GM18861 (cell line): ENCODE measurements around the gene LYZL2.
"Not testable (repeated sequence)": the region's sequence is repeated elsewhere in the genome, so short reads cannot be mapped to it uniquely, and the experiment has no call there.

Source experiments
- ATAC-seq: cut with Tn5 transposase; IDR thresholded peaks from one replicate; pipeline ENCODE4 v1.9.1; 2021; ENCODE audit not compliant: unreplicated experiment

Gene LYZL2

DNA sequence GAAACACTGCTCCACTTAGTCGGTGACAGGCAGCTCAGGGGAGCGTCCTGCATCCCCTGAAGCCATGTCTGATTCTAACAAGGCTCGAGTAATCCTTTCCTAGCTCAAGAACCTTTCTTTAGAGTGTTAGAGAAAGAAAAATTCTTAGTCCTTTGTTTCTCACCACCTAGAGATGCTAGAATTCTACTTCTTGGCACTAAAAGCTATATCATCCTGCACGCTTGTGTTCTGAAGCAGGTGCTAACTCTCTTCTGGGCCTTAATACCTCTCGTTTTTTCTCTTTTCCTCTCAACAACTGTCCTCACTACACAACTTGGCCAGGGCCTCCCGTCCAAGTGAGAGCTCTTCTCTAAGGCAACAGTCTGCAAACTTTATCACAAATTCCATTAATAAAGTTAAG lies at the start of gene LYZL2:
Gene LYZL2 (minus strand): TSS at position 101 of the 400 bp plus-strand sequence. CDS start 2,838 bp downstream, outside the sequence.
- no peak for ATAC-seq

- not testable (repeated sequence) for ATAC-seq
Measured at GRCh38 chr10:30677616-30678015, 48.1 kb upstream of the LYZL2 start.

- ATAC-seq: not testable (repeated sequence)
Measured at GRCh38 chr10:30677146-30677545, 47.6 kb upstream of the LYZL2 start.

GRCh38 chr10:30675791-30676718 lies 46.5 kb upstream of the LYZL2 start:
- no peak for ATAC-seq

GRCh38 chr10:30674796-30675195 lies 45.2 kb upstream of the LYZL2 start:
- ATAC-seq: no peak

GRCh38 chr10:30673262-30673661 lies 43.7 kb upstream of the LYZL2 start:
- ATAC-seq: not testable (repeated sequence)

DNA sequence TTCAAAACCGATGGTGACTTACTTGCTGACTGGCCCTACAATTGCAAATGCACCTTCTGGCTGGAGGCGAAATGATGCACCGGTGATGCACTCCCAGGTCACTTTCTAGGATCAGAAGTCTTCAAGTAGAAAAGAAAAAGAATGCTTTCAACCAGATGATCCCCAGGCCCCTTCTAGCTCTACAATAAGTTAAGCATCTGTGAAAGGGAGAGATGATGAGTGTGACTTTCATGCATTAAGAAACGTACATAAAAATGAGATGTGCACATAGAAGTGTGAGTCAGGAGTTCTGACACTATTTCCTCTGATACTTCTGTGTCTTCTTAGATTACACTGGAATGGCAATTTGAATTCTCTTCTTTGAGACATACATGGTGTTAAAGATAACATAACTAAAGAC lies 42.8 kb upstream of the LYZL2 start:
- ATAC-seq: not testable (repeated sequence)

DNA sequence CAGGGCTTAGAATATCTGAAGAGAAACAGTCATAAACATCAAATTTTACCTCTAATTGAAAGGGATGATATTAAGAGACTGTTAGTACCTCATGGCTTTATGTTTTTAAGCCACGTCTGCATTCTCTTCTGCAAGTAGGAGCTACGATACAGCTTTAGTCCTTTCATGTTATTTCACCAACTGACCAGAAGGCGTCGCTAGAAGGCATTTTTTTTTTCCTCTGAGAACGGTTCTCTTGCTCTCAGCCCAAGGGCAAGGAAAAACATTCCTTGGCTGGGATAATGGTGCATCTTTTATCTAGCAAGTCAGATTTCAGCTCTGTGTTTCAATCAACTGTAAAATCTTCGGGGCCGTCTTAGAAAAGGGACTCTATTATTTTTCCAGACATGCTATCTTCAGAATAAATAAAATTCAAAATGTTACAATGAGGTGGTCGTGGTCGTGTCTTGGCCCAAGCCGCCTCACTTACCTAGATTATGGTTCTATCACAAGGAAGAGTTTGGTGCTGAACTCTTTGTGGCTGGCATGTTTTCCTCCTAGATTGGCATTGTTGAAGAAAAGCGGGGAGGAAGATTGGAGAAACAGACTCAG lies 41.6 kb upstream of the LYZL2 start:
- ATAC-seq: no peak

GRCh38 chr10:30667982-30668381 lies 38.4 kb upstream of the LYZL2 start:
- ATAC-seq: not testable (repeated sequence)

GRCh38 chr10:30663403-30663802 lies 33.9 kb upstream of the LYZL2 start:
- peak; percentile 89 for ATAC-seq

- no peak for ATAC-seq
Measured at GRCh38 chr10:30662814-30663213, 33.3 kb upstream of the LYZL2 start.

GRCh38 chr10:30660314-30660713 lies 30.8 kb upstream of the LYZL2 start:
- ATAC-seq: not testable (repeated sequence)

GRCh38 chr10:30656233-30656632 lies 26.7 kb upstream of the LYZL2 start:
- ATAC-seq: no peak

GRCh38 chr10:30655001-30655400 lies 25.4 kb upstream of the LYZL2 start:
- ATAC-seq: not testable (repeated sequence)

DNA sequence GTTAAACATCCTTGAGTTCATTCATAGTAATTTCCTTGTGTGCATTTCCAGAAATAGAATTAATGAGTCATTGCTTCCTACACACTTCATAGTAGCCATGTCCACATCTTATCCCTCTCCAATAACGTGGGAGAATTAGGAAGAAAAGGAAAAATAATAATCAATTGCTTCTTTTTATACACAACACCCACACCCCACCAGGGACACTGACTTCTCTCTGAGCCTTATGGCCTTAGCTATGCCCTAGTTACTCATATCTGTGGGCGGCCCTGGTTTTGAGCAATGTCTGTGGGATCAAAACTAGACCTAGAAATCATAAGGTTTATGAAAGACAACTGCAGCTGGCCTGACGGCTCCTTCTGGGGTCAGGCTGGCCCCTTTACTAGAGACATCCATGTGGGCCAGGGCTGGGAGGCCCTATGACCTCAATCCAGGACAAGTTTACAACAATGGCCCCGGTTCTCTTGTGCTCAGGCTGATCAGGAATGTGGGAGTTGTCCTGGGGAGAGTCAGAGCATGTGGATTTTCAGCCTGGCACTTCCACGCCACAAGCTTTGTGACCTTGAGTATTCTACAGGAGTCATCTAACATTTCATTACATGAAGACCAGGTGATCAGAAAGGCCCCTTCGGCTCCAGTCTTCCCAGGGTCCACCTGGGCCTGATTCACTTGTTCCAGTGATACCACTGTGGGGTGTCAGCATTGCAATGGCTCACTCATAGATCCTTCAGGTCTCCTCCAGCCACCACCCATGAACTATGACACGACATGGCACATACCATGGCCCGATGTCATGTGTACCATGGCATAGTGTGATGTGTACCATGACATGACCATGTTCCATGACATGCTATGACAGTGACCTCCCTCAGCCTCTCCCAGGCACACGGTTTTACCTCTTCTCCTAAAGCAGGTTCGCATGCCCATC lies 22.2 kb upstream of the LYZL2 start:
- ATAC-seq: not testable (repeated sequence)

- no peak for ATAC-seq
Measured at GRCh38 chr10:30647089-30647488, 17.5 kb upstream of the LYZL2 start.

GRCh38 chr10:30645340-30645827 lies 15.8 kb upstream of the LYZL2 start:
- ATAC-seq: no peak

GRCh38 chr10:30644408-30644861 lies 14.9 kb upstream of the LYZL2 start:
- not testable (repeated sequence) for ATAC-seq

GRCh38 chr10:30643557-30644199 lies 14.1 kb upstream of the LYZL2 start:
- ATAC-seq: not testable (repeated sequence)

- ATAC-seq: not testable (repeated sequence)
Measured at GRCh38 chr10:30642856-30643255, 13.3 kb upstream of the LYZL2 start.
